Esophagus muscularis mucosa (tissue), 4 donors: ENCODE results near the gene SH3GL2. TPM values are rescaled to one million over a fixed set of nuclear protein-coding genes. Genes with fewer than 3 reads are reported as not detected.

ENCODE experiments used
- DNase-seq: peaks from one replicate; pipeline ENCODE4 v3.0.0-alpha.2; 2017; ENCODE audit errors: extremely low spot score
- H3K27ac ChIP-seq, 4 donors: fragments of 200-600 bp; sonication (generic); replicated peaks in 1 of 4; 1 replicate in 3 of 4; 2 replicates in 1 of 4; pipeline ENCODE4 v1.5.1; 2016 to 2019; ENCODE audit warnings: mild to moderate bottlenecking in 1 of 4
- H3K27me3 ChIP-seq, 4 donors: fragments of 200-600 bp; sonication (generic); one replicate each; pipeline versions ENCODE4 v1.5.1 to v1.6.0; 2016 to 2019
- H3K36me3 ChIP-seq, 4 donors: fragments of 200-600 bp; sonication (generic); one replicate each; pipeline ENCODE4 v1.5.1; 2016 to 2019
- H3K4me1 ChIP-seq, 4 donors: fragments of 200-600 bp; sonication (generic); one replicate each; pipeline ENCODE4 v1.5.1; 2016 to 2019
- H3K4me3 ChIP-seq, 4 donors: fragments of 200-600 bp; sonication (generic); 1 replicate in 2 of 4; 2 replicates in 2 of 4; pipeline ENCODE4 v1.5.1; 2016 to 2019; ENCODE audit warnings: mild to moderate bottlenecking in 4 of 4, moderate library complexity in 1 of 4
- H3K9me3 ChIP-seq, 4 donors: fragments of 200-600 bp; sonication (generic); 1 replicate in 3 of 4; 2 replicates in 1 of 4; pipeline ENCODE4 v1.5.1; 2016 to 2019
- EP300 ChIP-seq: sonication (generic); formaldehyde crosslinking; IDR thresholded peaks from one replicate; pipeline ENCODE4 v1.6.1; 2017; ENCODE audit warnings: antibody characterized with exemption
- POLR2A ChIP-seq: fragments of 450-650 bp; IDR thresholded peaks from one replicate; pipeline ENCODE4 v1.6.1; 2017; ENCODE audit warnings: antibody characterized with exemption, moderate library complexity, mild to moderate bottlenecking, low read depth
- POLR2AphosphoS5 ChIP-seq, 2 donors: sonication (generic); formaldehyde crosslinking; IDR thresholded peaks; one replicate each; pipeline ENCODE4 v1.6.1; 2017; ENCODE audit warnings: antibody characterized with exemption in 2 of 2
- WGBS: methylation state at CpG from one replicate; pipeline ENCODE4 v1.1.5; 2018; 5-methylcytosine and 5-hydroxymethylcytosine counted together
- intact Hi-C: fragments of 100-400 bp; cut with DNase I; formaldehyde crosslinking; loops from one replicate; pipeline ENCODE4 v1.15.1; 2023
- total RNA-seq, 4 donors: library from RNA; depleted of rRNA; stranded (reverse); fragments of >200 nt; gene quantifications; one replicate each; pipeline versions ENCODE4 v1.1.0 to v1.2.1, GENCODE V29; 2016
- TF ChIP-seq, protein P1 (sequence below), 3 experiments: fragments of 200-600 bp in 2 of 3; fragments of 450-650 bp in 1 of 3; sonication (generic) in 2 of 3; IDR thresholded peaks; one replicate each; pipeline ENCODE4 v1.5.1; 2017 to 2019; ENCODE audit warnings: antibody characterized with exemption in 3 of 3, mild to moderate bottlenecking in 2 of 3, moderate library complexity in 1 of 3

The SH3GL2 gene
- total RNA-seq, 4 donors from 2014 or later: 3.3 to 6.7 (median 5.2) TPM

DNA sequence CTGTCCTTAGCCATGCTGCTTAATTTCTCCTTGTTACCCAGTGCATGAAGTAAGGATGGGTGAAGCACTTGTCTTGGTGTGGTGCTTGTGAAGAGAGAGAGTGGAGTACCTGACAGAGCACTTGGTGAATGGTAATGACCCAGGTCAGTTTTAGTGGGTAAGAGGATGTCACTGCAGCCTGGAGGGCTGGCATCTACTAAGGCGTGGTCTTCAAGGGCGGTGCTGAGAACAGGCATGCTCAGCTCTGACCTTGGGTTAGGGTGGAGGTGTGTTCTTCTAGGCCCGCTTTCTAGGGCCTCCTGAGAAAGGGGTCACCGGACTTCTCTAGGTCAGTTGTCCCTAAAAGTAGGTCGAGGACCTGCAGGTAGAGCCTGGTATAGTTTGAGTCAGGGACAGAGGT, 25.7 kb downstream of the SH3GL2 start:
- Histone ChIP-seq H3K27ac (no peak overlapping the region), H3K9me3 (no peaks in the 10 kb centered on the region), H3K4me1 (peaks cover 0 to 22% (median 9%) of the 10 kb centered on the region in 4 donors), H3K4me3 (no peak overlapping the region), H3K27me3 (no peaks in the 10 kb centered on the region), H3K36me3 (no peaks in the 10 kb centered on the region)
- TF ChIP-seq, protein P1, sequence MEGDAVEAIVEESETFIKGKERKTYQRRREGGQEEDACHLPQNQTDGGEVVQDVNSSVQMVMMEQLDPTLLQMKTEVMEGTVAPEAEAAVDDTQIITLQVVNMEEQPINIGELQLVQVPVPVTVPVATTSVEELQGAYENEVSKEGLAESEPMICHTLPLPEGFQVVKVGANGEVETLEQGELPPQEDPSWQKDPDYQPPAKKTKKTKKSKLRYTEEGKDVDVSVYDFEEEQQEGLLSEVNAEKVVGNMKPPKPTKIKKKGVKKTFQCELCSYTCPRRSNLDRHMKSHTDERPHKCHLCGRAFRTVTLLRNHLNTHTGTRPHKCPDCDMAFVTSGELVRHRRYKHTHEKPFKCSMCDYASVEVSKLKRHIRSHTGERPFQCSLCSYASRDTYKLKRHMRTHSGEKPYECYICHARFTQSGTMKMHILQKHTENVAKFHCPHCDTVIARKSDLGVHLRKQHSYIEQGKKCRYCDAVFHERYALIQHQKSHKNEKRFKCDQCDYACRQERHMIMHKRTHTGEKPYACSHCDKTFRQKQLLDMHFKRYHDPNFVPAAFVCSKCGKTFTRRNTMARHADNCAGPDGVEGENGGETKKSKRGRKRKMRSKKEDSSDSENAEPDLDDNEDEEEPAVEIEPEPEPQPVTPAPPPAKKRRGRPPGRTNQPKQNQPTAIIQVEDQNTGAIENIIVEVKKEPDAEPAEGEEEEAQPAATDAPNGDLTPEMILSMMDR (IDR thresholded peaks at IDR 0.05): no peak
- no peak for TF ChIP-seq POLR2AphosphoS5 (IDR thresholded peaks at IDR 0.05)
- intact Hi-C loops: no loop called here
- 98% methylated on average over 5 of the region's 5 CpGs for WGBS
- no peak for DNase-seq

DNA sequence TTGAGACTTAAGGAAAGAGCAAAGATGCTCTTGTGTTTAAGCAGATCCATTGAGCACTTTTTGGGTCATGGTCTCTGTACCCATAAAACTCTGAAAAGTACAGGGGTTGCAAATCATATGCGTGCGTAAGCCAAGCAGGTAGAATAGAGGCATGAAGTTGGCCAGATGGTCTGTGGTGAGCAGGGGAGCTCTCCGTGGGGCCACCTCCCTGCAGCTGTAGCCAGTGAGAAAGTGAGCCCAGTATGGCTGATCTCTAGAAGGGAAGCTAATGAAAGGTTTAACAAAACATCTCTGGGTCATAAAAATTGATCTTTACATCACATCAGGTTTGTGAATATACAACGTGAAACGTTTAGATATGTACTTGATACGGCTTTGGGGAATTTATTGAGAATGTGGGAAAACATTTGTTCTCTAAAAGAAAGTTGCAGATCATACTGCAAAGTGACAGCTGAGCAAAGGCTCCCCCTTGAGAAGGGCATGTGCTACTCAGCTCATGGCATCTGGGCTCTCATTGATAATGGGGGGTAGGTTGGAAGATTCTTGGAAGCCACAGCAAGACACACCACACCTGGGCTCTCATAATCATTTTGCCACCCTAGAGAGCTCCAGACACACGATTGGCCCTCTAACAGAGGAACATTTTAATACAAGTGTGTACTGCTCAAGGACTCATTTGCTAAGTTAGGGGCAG, 30.6 kb downstream of the SH3GL2 start:
- intact Hi-C loops: no loop called here
- H3K36me3 ChIP-seq: no peaks in the 10 kb centered on the region
- 77% methylated on average over 7 of the region's 7 CpGs for whole genome bisulfite sequencing
- peak; percentile 78 for DNase-seq
- H3K4me3 ChIP-seq: no peak overlapping the region
- no peaks in the 10 kb centered on the region for H3K9me3 ChIP-seq
- no peak overlapping the region for H3K27ac ChIP-seq
- H3K27me3 ChIP-seq: no peaks in the 10 kb centered on the region
- H3K4me1 ChIP-seq: peaks cover 9 to 19% (median 15%) of the 10 kb centered on the region in 4 donors
- no peak for TF ChIP-seq POLR2A
- no peak for TF ChIP-seq EP300
- no peak for TF ChIP-seq POLR2AphosphoS5 (IDR thresholded peaks at IDR 0.05)
- TF ChIP-seq, protein P1 (IDR thresholded peaks at IDR 0.05): no peak

DNA sequence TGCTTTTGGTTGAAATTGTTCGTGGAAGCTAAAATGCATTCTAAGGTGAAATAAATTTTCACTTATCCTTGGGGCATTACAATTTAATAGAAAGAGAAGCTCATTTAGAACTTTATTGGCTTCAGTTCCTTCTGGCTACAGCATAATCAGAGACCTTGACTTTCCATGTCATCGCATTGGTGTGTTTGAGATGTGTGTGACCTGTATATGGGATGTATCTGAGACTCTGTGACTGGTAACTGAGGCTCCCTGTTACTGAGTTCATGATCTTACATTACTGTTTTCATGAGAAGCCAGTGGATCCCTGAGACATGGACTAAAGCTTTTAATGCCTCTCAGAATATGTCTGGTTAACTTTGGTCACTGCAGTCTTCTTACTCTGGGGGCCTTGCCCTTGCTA, 32.5 kb downstream of the SH3GL2 start:
- WGBS: 88% methylated on average over 2 of the region's 2 CpGs
- TF ChIP-seq, protein P1 (IDR thresholded peaks at IDR 0.05): no peak
- TF ChIP-seq EP300 (no peak), POLR2AphosphoS5 (IDR thresholded peaks at IDR 0.05) (no peak), POLR2A (no peak)
- Histone ChIP-seq H3K27ac (no peak overlapping the region), H3K36me3 (no peaks in the 10 kb centered on the region), H3K27me3 (no peaks in the 10 kb centered on the region), H3K4me3 (no peak overlapping the region), H3K4me1 (peaks cover 9 to 19% (median 15%) of the 10 kb centered on the region in 4 donors), H3K9me3 (no peaks in the 10 kb centered on the region)
- DNase-seq: peak; percentile 37
- intact Hi-C loops: no loop called here

GRCh38 chr9:17611917-17612316, 33.1 kb downstream of the SH3GL2 start:
- Histone ChIP-seq H3K27ac (no peak overlapping the region), H3K27me3 (no peaks in the 10 kb centered on the region), H3K4me3 (no peak overlapping the region), H3K9me3 (no peaks in the 10 kb centered on the region), H3K4me1 (peaks cover 9 to 19% (median 15%) of the 10 kb centered on the region in 4 donors), H3K36me3 (no peaks in the 10 kb centered on the region)
- TF ChIP-seq, protein P1 (IDR thresholded peaks at IDR 0.05): no peak
- no peak for TF ChIP-seq POLR2AphosphoS5 (IDR thresholded peaks at IDR 0.05)
- peak; percentile 47 for DNase-seq
- WGBS: 46% methylated on average over 3 of the region's 3 CpGs
- intact Hi-C loops: no loop called here

GRCh38 chr9:17613758-17614157, 34.9 kb downstream of the SH3GL2 start:
- DNase-seq: peak; percentile 14
- H3K4me1 ChIP-seq: peaks cover 9 to 18% (median 14%) of the 10 kb centered on the region in 4 donors
- intact Hi-C loops: no loop called here
- no peaks in the 10 kb centered on the region for H3K9me3 ChIP-seq
- H3K27me3 ChIP-seq: no peaks in the 10 kb centered on the region
- H3K27ac ChIP-seq: no peak overlapping the region
- 39% methylated on average over 3 of the region's 3 CpGs for WGBS
- H3K36me3 ChIP-seq: no peaks in the 10 kb centered on the region
- TF ChIP-seq POLR2AphosphoS5 (IDR thresholded peaks at IDR 0.05): no peak
- no peak for TF ChIP-seq EP300
- no peak for TF ChIP-seq POLR2A
- TF ChIP-seq, protein P1 (IDR thresholded peaks at IDR 0.05): no peak
- no peak overlapping the region for H3K4me3 ChIP-seq
